ENCODE results near the gene ZBTB49.

Gene ZBTB49

GRCh38 chr4:4260185-4260751 lies 29.8 kb upstream of the ZBTB49 start:
- Histone ChIP-seq H3K27ac (ENCODE audit: low read depth, low read length) (no peak overlapping the region), H3K36me3 (ENCODE audit: control insufficient read depth, insufficient read depth, low read length) (no peaks in the 10 kb centered on the region), H3K4me1 (ENCODE audit: control insufficient read depth, insufficient read depth, low read length) (no peaks in the 10 kb centered on the region), H3K4me3 (ENCODE audit: low read length) (no peak overlapping the region), H3K9ac (ENCODE audit: low read length) (no peak overlapping the region), H3K27me3 (ENCODE audit: control insufficient read depth, insufficient read depth, low read length) (no peaks in the 10 kb centered on the region)

- H3K27me3 ChIP-seq (ENCODE audit: control insufficient read depth, insufficient read depth, low read length): no peaks in the 10 kb centered on the region
- peaks cover 8% of the 10 kb centered on the region for H3K36me3 ChIP-seq (ENCODE audit: control insufficient read depth, insufficient read depth, low read length)
- H3K4me3 ChIP-seq (ENCODE audit: low read length): no peak overlapping the region
- no peak overlapping the region for H3K27ac ChIP-seq (ENCODE audit: low read depth, low read length)
- H3K4me1 ChIP-seq (ENCODE audit: control insufficient read depth, insufficient read depth, low read length): no peaks in the 10 kb centered on the region
- H3K9ac ChIP-seq (ENCODE audit: low read length): no peak overlapping the region
Observed at GRCh38 chr4:4267981-4268380, 22.1 kb upstream of the ZBTB49 start.

- Histone ChIP-seq H3K9ac (ENCODE audit: low read length) (no peak overlapping the region), H3K27me3 (ENCODE audit: control insufficient read depth, insufficient read depth, low read length) (no peaks in the 10 kb centered on the region), H3K4me3 (ENCODE audit: low read length) (no peak overlapping the region), H3K27ac (ENCODE audit: low read depth, low read length) (no peak overlapping the region), H3K36me3 (ENCODE audit: control insufficient read depth, insufficient read depth, low read length) (peaks cover 10% of the 10 kb centered on the region), H3K4me1 (ENCODE audit: control insufficient read depth, insufficient read depth, low read length) (no peaks in the 10 kb centered on the region)
Observed at GRCh38 chr4:4268776-4269175, 21.3 kb upstream of the ZBTB49 start.

- peaks cover 10% of the 10 kb centered on the region for H3K36me3 ChIP-seq (ENCODE audit: control insufficient read depth, insufficient read depth, low read length)
- H3K27ac ChIP-seq (ENCODE audit: low read depth, low read length): no peak overlapping the region
- H3K4me3 ChIP-seq (ENCODE audit: low read length): no peak overlapping the region
- no peaks in the 10 kb centered on the region for H3K4me1 ChIP-seq (ENCODE audit: control insufficient read depth, insufficient read depth, low read length)
- no peak overlapping the region for H3K9ac ChIP-seq (ENCODE audit: low read length)
- no peaks in the 10 kb centered on the region for H3K27me3 ChIP-seq (ENCODE audit: control insufficient read depth, insufficient read depth, low read length)
Observed at GRCh38 chr4:4269331-4269731, 20.7 kb upstream of the ZBTB49 start.

- H3K27me3 ChIP-seq (ENCODE audit: control insufficient read depth, insufficient read depth, low read length): no peaks in the 10 kb centered on the region
- peaks cover 10% of the 10 kb centered on the region for H3K36me3 ChIP-seq (ENCODE audit: control insufficient read depth, insufficient read depth, low read length)
- no peak overlapping the region for H3K27ac ChIP-seq (ENCODE audit: low read depth, low read length)
- no peaks in the 10 kb centered on the region for H3K4me1 ChIP-seq (ENCODE audit: control insufficient read depth, insufficient read depth, low read length)
- no peak overlapping the region for H3K9ac ChIP-seq (ENCODE audit: low read length)
- no peak overlapping the region for H3K4me3 ChIP-seq (ENCODE audit: low read length)
Observed at GRCh38 chr4:4269856-4270255, 20.2 kb upstream of the ZBTB49 start.

GRCh38 chr4:4270529-4270928 lies 19.5 kb upstream of the ZBTB49 start:
- H3K36me3 ChIP-seq (ENCODE audit: control insufficient read depth, insufficient read depth, low read length): peaks cover 11% of the 10 kb centered on the region
- no peak overlapping the region for H3K9ac ChIP-seq (ENCODE audit: low read length)
- no peaks in the 10 kb centered on the region for H3K4me1 ChIP-seq (ENCODE audit: control insufficient read depth, insufficient read depth, low read length)
- H3K4me3 ChIP-seq (ENCODE audit: low read length): no peak overlapping the region
- no peak overlapping the region for H3K27ac ChIP-seq (ENCODE audit: low read depth, low read length)
- no peaks in the 10 kb centered on the region for H3K27me3 ChIP-seq (ENCODE audit: control insufficient read depth, insufficient read depth, low read length)

GRCh38 chr4:4271912-4272311 lies 18.1 kb upstream of the ZBTB49 start:
- Histone ChIP-seq H3K36me3 (ENCODE audit: control insufficient read depth, insufficient read depth, low read length) (peaks cover 11% of the 10 kb centered on the region), H3K4me1 (ENCODE audit: control insufficient read depth, insufficient read depth, low read length) (no peaks in the 10 kb centered on the region), H3K27me3 (ENCODE audit: control insufficient read depth, insufficient read depth, low read length) (no peaks in the 10 kb centered on the region), H3K4me3 (ENCODE audit: low read length) (no peak overlapping the region), H3K9ac (ENCODE audit: low read length) (no peak overlapping the region), H3K27ac (ENCODE audit: low read depth, low read length) (no peak overlapping the region)

GRCh38 chr4:4274226-4274625 lies 15.8 kb upstream of the ZBTB49 start:
- Histone ChIP-seq H3K4me1 (ENCODE audit: control insufficient read depth, insufficient read depth, low read length) (no peaks in the 10 kb centered on the region), H3K4me3 (ENCODE audit: low read length) (no peak overlapping the region), H3K27me3 (ENCODE audit: control insufficient read depth, insufficient read depth, low read length) (no peaks in the 10 kb centered on the region), H3K36me3 (ENCODE audit: control insufficient read depth, insufficient read depth, low read length) (peaks cover 17% of the 10 kb centered on the region), H3K9ac (ENCODE audit: low read length) (no peak overlapping the region), H3K27ac (ENCODE audit: low read depth, low read length) (no peak overlapping the region)

- Histone ChIP-seq H3K9ac (ENCODE audit: low read length) (no peak overlapping the region), H3K27ac (ENCODE audit: low read depth, low read length) (no peak overlapping the region), H3K4me3 (ENCODE audit: low read length) (no peak overlapping the region), H3K36me3 (ENCODE audit: control insufficient read depth, insufficient read depth, low read length) (peaks cover 18% of the 10 kb centered on the region), H3K27me3 (ENCODE audit: control insufficient read depth, insufficient read depth, low read length) (no peaks in the 10 kb centered on the region), H3K4me1 (ENCODE audit: control insufficient read depth, insufficient read depth, low read length) (no peaks in the 10 kb centered on the region)
Observed at GRCh38 chr4:4277531-4277930, 12.5 kb upstream of the ZBTB49 start.

- no peaks in the 10 kb centered on the region for H3K4me1 ChIP-seq (ENCODE audit: control insufficient read depth, insufficient read depth, low read length)
- H3K4me3 ChIP-seq (ENCODE audit: low read length): no peak overlapping the region
- H3K27me3 ChIP-seq (ENCODE audit: control insufficient read depth, insufficient read depth, low read length): no peaks in the 10 kb centered on the region
- H3K27ac ChIP-seq (ENCODE audit: low read depth, low read length): no peak overlapping the region
- H3K36me3 ChIP-seq (ENCODE audit: control insufficient read depth, insufficient read depth, low read length): peaks cover 18% of the 10 kb centered on the region
- H3K9ac ChIP-seq (ENCODE audit: low read length): no peak overlapping the region
Observed at GRCh38 chr4:4281787-4282186, 8.3 kb upstream of the ZBTB49 start.

- peaks cover 7% of the 10 kb centered on the region for H3K4me1 ChIP-seq (ENCODE audit: control insufficient read depth, insufficient read depth, low read length)
- peaks cover 10% of the 10 kb centered on the region for H3K36me3 ChIP-seq (ENCODE audit: control insufficient read depth, insufficient read depth, low read length)
- no peak overlapping the region for H3K9ac ChIP-seq (ENCODE audit: low read length)
- no peak overlapping the region for H3K27ac ChIP-seq (ENCODE audit: low read depth, low read length)
- no peaks in the 10 kb centered on the region for H3K27me3 ChIP-seq (ENCODE audit: control insufficient read depth, insufficient read depth, low read length)
- H3K4me3 ChIP-seq (ENCODE audit: low read length): no peak overlapping the region
Observed at GRCh38 chr4:4284827-4285618, 5.0 kb upstream of the ZBTB49 start.

- no peak overlapping the region for H3K4me3 ChIP-seq (ENCODE audit: low read length)
- H3K9ac ChIP-seq (ENCODE audit: low read length): no peak overlapping the region
- no peaks in the 10 kb centered on the region for H3K27me3 ChIP-seq (ENCODE audit: control insufficient read depth, insufficient read depth, low read length)
- H3K36me3 ChIP-seq (ENCODE audit: control insufficient read depth, insufficient read depth, low read length): no peaks in the 10 kb centered on the region
- no peak overlapping the region for H3K27ac ChIP-seq (ENCODE audit: low read depth, low read length)
- peaks cover 15% of the 10 kb centered on the region for H3K4me1 ChIP-seq (ENCODE audit: control insufficient read depth, insufficient read depth, low read length)
Observed at GRCh38 chr4:4288098-4288497, 2.0 kb upstream of the ZBTB49 start.

GRCh38 chr4:4289055-4289454 lies 996 bp upstream of the ZBTB49 start:
- Histone ChIP-seq H3K4me1 (ENCODE audit: control insufficient read depth, insufficient read depth, low read length) (peaks cover 15% of the 10 kb centered on the region), H3K27ac (ENCODE audit: low read depth, low read length) (no peak overlapping the region)

More at GRCh38 chr4:4289055-4289454, 996 bp upstream of the ZBTB49 start:
- H3K36me3 ChIP-seq (ENCODE audit: control insufficient read depth, insufficient read depth, low read length): no peaks in the 10 kb centered on the region
- peak overlapping the region; percentile 42 for H3K9ac ChIP-seq (ENCODE audit: low read length)
- H3K4me3 ChIP-seq (ENCODE audit: low read length): peak overlapping the region; percentile 86
- H3K27me3 ChIP-seq (ENCODE audit: control insufficient read depth, insufficient read depth, low read length): no peaks in the 10 kb centered on the region

All from rectal smooth muscle tissue (tissue), 1 donor.